Smooth muscle cell (in vitro differentiated cells): ENCODE data around the gene MARCHF11. TPM values are rescaled to one million over a fixed set of nuclear protein-coding genes. Genes with fewer than 3 reads are reported as not detected.

ENCODE experiments used
- DNase-seq: peaks from one replicate; lab custom pipeline; 2025; ENCODE audit not compliant: unreplicated experiment; lab: John Stamatoyannopoulos, UW
- H2AFZ ChIP-seq: fragments of 200-600 bp; sonication (generic); 2 replicates; pipeline ENCODE4 v1.6.0; 2016; ENCODE audit warnings: antibody characterized with exemption, low read depth, mild to moderate bottlenecking
- H3F3A ChIP-seq: fragments of 200-600 bp; sonication (generic); 2 replicates; pipeline ENCODE4 v1.6.0; 2017; ENCODE audit warnings: antibody characterized with exemption, low read depth
- H3K27ac ChIP-seq: fragments of 200-600 bp; sonication (generic); 2 replicates; pipeline ENCODE4 v1.5.1; 2016; ENCODE audit warnings: low read depth, mild to moderate bottlenecking
- H3K27me3 ChIP-seq: fragments of 200-600 bp; sonication (generic); 2 replicates; pipeline ENCODE4 v1.6.1; 2016; ENCODE audit warnings: low read depth, mild to moderate bottlenecking
- H3K36me3 ChIP-seq: fragments of 200-600 bp; sonication (generic); 2 replicates; pipeline ENCODE4 v1.5.1; 2016; ENCODE audit warnings: low read depth
- H3K4me1 ChIP-seq: fragments of 200-600 bp; sonication (generic); 2 replicates; pipeline ENCODE4 v1.5.1; 2016; ENCODE audit warnings: low read depth
- H3K4me2 ChIP-seq: fragments of 200-600 bp; sonication (generic); 2 replicates; pipeline ENCODE4 v1.6.0; 2016; ENCODE audit warnings: mild to moderate bottlenecking
- H3K4me3 ChIP-seq: fragments of 200-600 bp; sonication (generic); 2 replicates; pipeline ENCODE4 v1.5.1; 2016; ENCODE audit warnings: mild to moderate bottlenecking
- H3K79me2 ChIP-seq: fragments of 200-600 bp; sonication (generic); 2 replicates; pipeline ENCODE4 v1.6.0; 2016; ENCODE audit warnings: low read depth, mild to moderate bottlenecking
- H3K9ac ChIP-seq: fragments of 200-600 bp; sonication (generic); 2 replicates; pipeline ENCODE4 v1.6.0; 2016; ENCODE audit warnings: low read depth
- H3K9me3 ChIP-seq: fragments of 200-600 bp; sonication (generic); replicated peaks from 2 replicates; pipeline ENCODE4 v1.5.1; 2016; ENCODE audit warnings: low read depth
- H4K20me1 ChIP-seq: fragments of 200-600 bp; sonication (generic); 2 replicates; pipeline ENCODE4 v1.6.0; 2016; ENCODE audit warnings: low read depth
- WGBS: methylation state at CpG from one replicate; pipeline ENCODE4 v1.1.7; 2016; ENCODE audit warnings: low lambda C conversion rate; 5-methylcytosine and 5-hydroxymethylcytosine counted together
- polyA plus RNA-seq: library from polyadenylated mRNA; unstranded; fragments of >200 nt; fragmentation: Nextera tagmentation; extraction: Ambion mirVana; gene quantifications from 2 replicates; pipeline ENCODE4 v1.2.1, GENCODE V29; 2016
- total RNA-seq: library from RNA; depleted of rRNA; stranded (reverse); fragments of >200 nt; gene quantifications from 2 replicates; pipeline ENCODE4 v1.2.3, GENCODE V29; 2014
- TF ChIP-seq, protein P1 (sequence below): fragments of 200-600 bp; sonication (generic); IDR thresholded peaks from 2 replicates; pipeline ENCODE4 v1.5.1; 2017; ENCODE audit warnings: borderline replicate concordance, mild to moderate bottlenecking, antibody characterized with exemption; ENCODE audit not compliant: insufficient read depth, poor library complexity, severe bottlenecking

The MARCHF11 gene
- total and polyA plus RNA-seq, 2 experiments from 2014 or later, result not detected

DNA sequence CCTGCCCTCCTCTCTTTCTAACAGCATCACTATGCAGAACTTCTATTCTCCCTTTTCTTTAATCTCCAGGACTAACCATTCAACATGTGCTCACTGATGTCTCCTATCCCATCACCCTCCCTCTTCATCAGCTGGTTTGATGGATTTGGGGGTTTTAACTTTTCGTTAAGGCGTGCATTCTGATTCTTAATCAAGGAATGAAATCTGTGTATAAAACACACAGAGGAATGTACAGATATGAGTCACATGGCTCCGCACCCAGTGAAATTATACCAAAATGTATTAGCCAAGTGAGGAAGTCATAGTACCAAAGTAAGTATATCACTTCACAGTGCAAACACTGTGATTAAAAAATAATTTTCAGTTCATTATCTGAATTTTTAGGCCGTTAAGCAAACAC is 35.2 kb downstream of the MARCHF11 start:
- WGBS, result 84% methylated on average over 4 of the region's 4 CpGs
- Histone ChIP-seq H4K20me1 (no peaks in the 10 kb centered on the region), H3F3A (no peaks in the 10 kb centered on the region), H3K4me3 (no peak overlapping the region), H3K4me1 (no peaks in the 10 kb centered on the region), H2AFZ (no peak overlapping the region), H3K79me2 (no peaks in the 10 kb centered on the region), H3K9ac (no peak overlapping the region), H3K27ac (no peak overlapping the region), H3K27me3 (no peaks in the 10 kb centered on the region), H3K4me2 (no peak overlapping the region), H3K36me3 (no peaks in the 10 kb centered on the region), H3K9me3 (no peaks in the 10 kb centered on the region)
- no peak for DNase-seq
- TF ChIP-seq, protein P1, sequence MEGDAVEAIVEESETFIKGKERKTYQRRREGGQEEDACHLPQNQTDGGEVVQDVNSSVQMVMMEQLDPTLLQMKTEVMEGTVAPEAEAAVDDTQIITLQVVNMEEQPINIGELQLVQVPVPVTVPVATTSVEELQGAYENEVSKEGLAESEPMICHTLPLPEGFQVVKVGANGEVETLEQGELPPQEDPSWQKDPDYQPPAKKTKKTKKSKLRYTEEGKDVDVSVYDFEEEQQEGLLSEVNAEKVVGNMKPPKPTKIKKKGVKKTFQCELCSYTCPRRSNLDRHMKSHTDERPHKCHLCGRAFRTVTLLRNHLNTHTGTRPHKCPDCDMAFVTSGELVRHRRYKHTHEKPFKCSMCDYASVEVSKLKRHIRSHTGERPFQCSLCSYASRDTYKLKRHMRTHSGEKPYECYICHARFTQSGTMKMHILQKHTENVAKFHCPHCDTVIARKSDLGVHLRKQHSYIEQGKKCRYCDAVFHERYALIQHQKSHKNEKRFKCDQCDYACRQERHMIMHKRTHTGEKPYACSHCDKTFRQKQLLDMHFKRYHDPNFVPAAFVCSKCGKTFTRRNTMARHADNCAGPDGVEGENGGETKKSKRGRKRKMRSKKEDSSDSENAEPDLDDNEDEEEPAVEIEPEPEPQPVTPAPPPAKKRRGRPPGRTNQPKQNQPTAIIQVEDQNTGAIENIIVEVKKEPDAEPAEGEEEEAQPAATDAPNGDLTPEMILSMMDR, result no peak

DNA sequence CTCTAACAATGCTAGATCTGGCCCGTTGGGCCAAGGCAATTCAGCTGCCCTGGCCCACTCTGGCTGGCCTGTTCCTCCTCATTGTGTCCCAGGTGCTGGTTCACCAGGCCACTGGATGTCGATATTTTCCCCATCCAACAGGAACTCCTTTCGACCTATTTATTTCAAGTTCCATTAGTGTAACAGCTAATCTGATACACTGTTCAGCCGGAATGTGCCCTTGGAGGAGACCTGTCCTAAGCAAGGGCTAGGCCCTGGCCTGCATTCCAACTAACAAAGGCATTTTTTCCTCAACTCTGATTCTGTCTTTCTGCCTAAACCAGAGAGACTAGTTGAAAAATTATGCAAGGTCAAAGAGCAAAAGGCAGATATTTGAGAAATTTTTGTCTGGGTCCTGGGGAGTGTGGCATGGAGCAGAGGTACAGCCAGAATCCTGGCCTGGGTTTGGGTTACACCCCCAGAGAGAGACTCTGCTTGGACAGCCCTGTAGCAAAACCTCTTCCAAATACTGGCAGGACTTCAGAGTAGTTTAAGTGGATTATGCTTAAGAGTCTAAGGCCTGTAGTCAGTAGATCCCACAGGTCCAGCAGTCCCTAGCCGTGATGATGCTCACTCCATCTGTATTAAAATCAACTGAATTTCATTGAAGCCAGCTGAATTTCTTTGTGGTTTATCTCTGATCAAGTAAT is 36.1 kb downstream of the MARCHF11 start:
- Histone ChIP-seq H3K79me2 (no peaks in the 10 kb centered on the region), H3K9me3 (no peaks in the 10 kb centered on the region), H3K27me3 (no peaks in the 10 kb centered on the region), H2AFZ (no peak overlapping the region), H3K27ac (no peak overlapping the region), H3K9ac (no peak overlapping the region), H3K4me3 (no peak overlapping the region), H4K20me1 (no peaks in the 10 kb centered on the region), H3F3A (no peaks in the 10 kb centered on the region), H3K4me2 (no peak overlapping the region), H3K4me1 (no peaks in the 10 kb centered on the region), H3K36me3 (no peaks in the 10 kb centered on the region)
- no peak for DNase-seq
- TF ChIP-seq, protein P1, result no peak
- WGBS, result 83% methylated on average over 5 of the region's 5 CpGs

DNA sequence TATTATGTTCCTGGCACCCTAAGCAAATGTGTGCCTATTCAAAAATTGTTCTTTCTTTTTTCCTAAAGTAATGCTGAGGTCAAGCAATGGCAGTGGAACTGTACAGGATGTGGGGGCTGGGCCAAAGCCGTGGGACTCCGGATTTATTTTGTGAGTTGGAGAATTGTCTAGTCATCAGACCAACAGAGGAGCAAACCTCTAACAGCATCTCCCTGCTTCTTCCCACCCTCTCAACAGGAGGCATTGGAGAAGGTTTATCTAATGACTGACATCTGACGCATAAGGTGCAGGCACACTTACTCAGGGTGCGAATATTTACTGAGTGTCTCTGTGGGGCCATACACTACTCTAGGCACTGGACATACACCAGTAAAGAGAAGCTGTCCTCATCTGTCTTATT is 38.6 kb downstream of the MARCHF11 start:
- DNase-seq, result no peak
- H3K79me2 ChIP-seq, result no peaks in the 10 kb centered on the region
- TF ChIP-seq, protein P1, result no peak

DNA sequence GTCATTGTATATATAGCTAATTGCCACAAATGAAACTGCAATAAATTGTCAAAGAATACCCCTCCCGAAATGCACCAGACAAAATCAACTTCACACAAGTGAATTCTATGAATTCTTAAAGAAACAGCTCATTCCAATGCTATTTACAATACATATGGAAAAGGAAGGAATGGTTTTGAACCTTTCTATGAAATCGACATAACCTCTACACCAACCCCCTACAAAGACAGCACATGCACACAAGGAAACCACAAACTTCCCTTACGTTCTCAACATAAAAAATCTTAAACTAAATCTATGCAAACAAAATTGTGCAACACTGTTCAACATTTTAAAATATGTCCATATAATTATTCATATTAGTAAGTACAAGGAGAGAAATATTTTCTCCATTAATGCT is 39.2 kb downstream of the MARCHF11 start:
- TF ChIP-seq, protein P1, result no peak
- no peak overlapping the region for H3K9ac ChIP-seq
- no peak for DNase-seq
- no peak overlapping the region for H3K4me3 ChIP-seq
- H3K79me2 ChIP-seq, result no peaks in the 10 kb centered on the region
- no peaks in the 10 kb centered on the region for H3K36me3 ChIP-seq
- H3K4me1 ChIP-seq, result no peaks in the 10 kb centered on the region
- H3K27ac ChIP-seq, result no peak overlapping the region
- no peak overlapping the region for H3K4me2 ChIP-seq
- H3K27me3 ChIP-seq, result no peaks in the 10 kb centered on the region
- no peaks in the 10 kb centered on the region for H3K9me3 ChIP-seq
- H2AFZ ChIP-seq, result no peak overlapping the region
- H4K20me1 ChIP-seq, result no peaks in the 10 kb centered on the region
- 80% methylated on average over 3 of the region's 3 CpGs for WGBS
- no peaks in the 10 kb centered on the region for H3F3A ChIP-seq

More for the DNA sequence above, 38.6 kb downstream of the MARCHF11 start:
- Histone ChIP-seq H2AFZ (no peak overlapping the region), H3F3A (no peaks in the 10 kb centered on the region), H3K9me3 (no peaks in the 10 kb centered on the region), H3K4me2 (no peak overlapping the region), H3K4me3 (no peak overlapping the region), H3K27ac (no peak overlapping the region), H3K4me1 (no peaks in the 10 kb centered on the region), H3K27me3 (no peaks in the 10 kb centered on the region), H4K20me1 (no peaks in the 10 kb centered on the region), H3K9ac (no peak overlapping the region), H3K36me3 (no peaks in the 10 kb centered on the region)
- WGBS, result 93% methylated on average over 4 of the region's 4 CpGs
